Esophagus muscularis mucosa (tissue), 4 donors: Measurements from ENCODE around the gene GET3.

Source experiments
- EP300 ChIP-seq: sonication (generic); formaldehyde crosslinking; IDR thresholded peaks from one replicate; pipeline ENCODE4 v1.6.1; 2017; ENCODE audit warnings: antibody characterized with exemption
- POLR2A ChIP-seq: fragments of 450-650 bp; IDR thresholded peaks from one replicate; pipeline ENCODE4 v1.6.1; 2017; ENCODE audit warnings: antibody characterized with exemption, moderate library complexity, mild to moderate bottlenecking, low read depth
- POLR2AphosphoS5 ChIP-seq, 2 donors: sonication (generic); formaldehyde crosslinking; IDR thresholded peaks; one replicate each; pipeline ENCODE4 v1.6.1; 2017; ENCODE audit warnings: antibody characterized with exemption in 2 of 2
- TF ChIP-seq, protein P1 (sequence below), 3 experiments: fragments of 200-600 bp in 2 of 3; fragments of 450-650 bp in 1 of 3; sonication (generic) in 2 of 3; IDR thresholded peaks; one replicate each; pipeline ENCODE4 v1.5.1; 2017 to 2019; ENCODE audit warnings: antibody characterized with exemption in 3 of 3, mild to moderate bottlenecking in 2 of 3, moderate library complexity in 1 of 3

DNA sequence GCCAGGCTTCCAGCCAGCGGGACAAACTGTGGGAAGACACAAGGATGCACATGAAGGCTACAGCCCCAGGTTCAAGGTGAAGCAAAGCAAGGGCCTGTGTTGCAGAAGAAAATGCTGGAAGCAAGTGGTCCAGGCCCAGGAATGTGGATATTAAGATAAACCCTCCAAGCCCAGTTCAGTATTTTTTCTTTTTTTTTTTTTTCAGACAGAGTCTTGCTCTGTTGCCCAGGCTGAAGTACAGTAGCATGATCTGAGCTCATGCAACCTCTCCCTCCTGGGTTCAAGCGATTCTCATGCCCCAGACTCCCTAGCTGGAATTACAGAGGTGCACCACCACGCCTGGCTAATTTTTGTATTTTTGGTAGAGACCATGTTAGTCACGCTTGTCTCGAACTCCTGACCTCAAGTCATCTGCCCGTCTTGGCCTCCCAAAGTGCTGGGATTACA, 59.9 kb downstream of the GET3 start:
- TF ChIP-seq, protein P1, sequence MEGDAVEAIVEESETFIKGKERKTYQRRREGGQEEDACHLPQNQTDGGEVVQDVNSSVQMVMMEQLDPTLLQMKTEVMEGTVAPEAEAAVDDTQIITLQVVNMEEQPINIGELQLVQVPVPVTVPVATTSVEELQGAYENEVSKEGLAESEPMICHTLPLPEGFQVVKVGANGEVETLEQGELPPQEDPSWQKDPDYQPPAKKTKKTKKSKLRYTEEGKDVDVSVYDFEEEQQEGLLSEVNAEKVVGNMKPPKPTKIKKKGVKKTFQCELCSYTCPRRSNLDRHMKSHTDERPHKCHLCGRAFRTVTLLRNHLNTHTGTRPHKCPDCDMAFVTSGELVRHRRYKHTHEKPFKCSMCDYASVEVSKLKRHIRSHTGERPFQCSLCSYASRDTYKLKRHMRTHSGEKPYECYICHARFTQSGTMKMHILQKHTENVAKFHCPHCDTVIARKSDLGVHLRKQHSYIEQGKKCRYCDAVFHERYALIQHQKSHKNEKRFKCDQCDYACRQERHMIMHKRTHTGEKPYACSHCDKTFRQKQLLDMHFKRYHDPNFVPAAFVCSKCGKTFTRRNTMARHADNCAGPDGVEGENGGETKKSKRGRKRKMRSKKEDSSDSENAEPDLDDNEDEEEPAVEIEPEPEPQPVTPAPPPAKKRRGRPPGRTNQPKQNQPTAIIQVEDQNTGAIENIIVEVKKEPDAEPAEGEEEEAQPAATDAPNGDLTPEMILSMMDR (IDR thresholded peaks at IDR 0.05), result no peak
- no peak for TF ChIP-seq EP300
- TF ChIP-seq POLR2AphosphoS5 (IDR thresholded peaks at IDR 0.05), result no peak
- no peak for TF ChIP-seq POLR2A
